CD4-positive, alpha-beta T cell (primary cell): ENCODE results near the gene GSTA1. TPM values are rescaled to one million over a fixed set of nuclear protein-coding genes. Genes with fewer than 3 reads are reported as not detected.
"Not testable (repeated sequence)": the region's sequence is repeated elsewhere in the genome, so short reads cannot be mapped to it uniquely, and the experiment has no call there.

Experiments used
- ATAC-seq: fragments of 200-7000 bp; cut with Tn5 transposase; one replicate; pipeline ENCODE4 v1.10.0; 2022; ENCODE audit warnings: mild to moderate bottlenecking; ENCODE audit not compliant: poor library complexity
- CTCF ChIA-PET: fragments of 350-600 bp; sonication (Branson Sonifier 250); formaldehyde crosslinking; loops from one replicate; lab custom pipeline; 2021; ENCODE audit warnings: antibody characterized with exemption, inconsistent platforms; lab: Charles Lee
- POLR2A ChIA-PET: fragments of 350-600 bp; sonication (Branson Sonifier 250); formaldehyde crosslinking; loops from one replicate; lab custom pipeline; 2021; ENCODE audit warnings: antibody characterized with exemption, inconsistent platforms; lab: Charles Lee
- DNase-seq, 14 experiments: peaks; one replicate each; pipeline ENCODE4 v3.0.0-alpha.2; 2013 to 2020; ENCODE audit warnings: mixed read lengths in 2 of 14
- H3K27ac ChIP-seq, 2 donors: one replicate each; pipeline versions ENCODE4 v1.5.1 to v1.7.0; 2013; ENCODE audit warnings: low read length in 2 of 2, low read depth in 1 of 2, mild to moderate bottlenecking in 1 of 2
- H3K27me3 ChIP-seq, 2 experiments: 1 replicate in 1 of 2; 2 replicates in 1 of 2; pipeline versions ENCODE4 v1.6.1 to v1.7.0; 2013; ENCODE audit warnings: low read length in 2 of 2, control low read depth in 1 of 2, mild to moderate bottlenecking in 1 of 2, moderate library complexity in 1 of 2; ENCODE audit not compliant: insufficient read depth in 2 of 2, control insufficient read depth in 1 of 2
- H3K36me3 ChIP-seq: one replicate; pipeline ENCODE4 v1.6.1; 2013; ENCODE audit warnings: low read length, control low read depth; ENCODE audit not compliant: insufficient read depth
- H3K4me1 ChIP-seq: one replicate; pipeline ENCODE4 v1.6.1; 2013; ENCODE audit warnings: low read length, control low read depth; ENCODE audit not compliant: insufficient read depth
- H3K4me3 ChIP-seq: one replicate; pipeline ENCODE4 v1.5.1; 2013; ENCODE audit warnings: mild to moderate bottlenecking, low read length, moderate library complexity
- H3K9me3 ChIP-seq, 2 experiments: 1 replicate in 1 of 2; 2 replicates in 1 of 2; pipeline versions ENCODE4 v1.6.1 to v1.7.0; 2013; ENCODE audit warnings: low read length in 2 of 2, mild to moderate bottlenecking in 2 of 2, control low read depth in 1 of 2, moderate library complexity in 1 of 2; ENCODE audit not compliant: control insufficient read depth in 1 of 2, insufficient read depth in 1 of 2
- H3K27ac Mint-ChIP-seq: one replicate; pipeline ENCODE4 v1.8.0; 2020; ENCODE audit warnings: mixed read lengths
- H3K27me3 Mint-ChIP-seq: one replicate; pipeline ENCODE4 v1.8.0; 2021; ENCODE audit warnings: mixed read lengths
- H3K36me3 Mint-ChIP-seq: one replicate; pipeline ENCODE4 v1.8.0; 2021; ENCODE audit warnings: low read depth, mixed read lengths
- H3K4me1 Mint-ChIP-seq: one replicate; pipeline ENCODE4 v1.8.0; 2021; ENCODE audit warnings: low read depth, mixed read lengths
- H3K4me3 Mint-ChIP-seq: one replicate; pipeline ENCODE4 v1.8.0; 2020; ENCODE audit warnings: mild to moderate bottlenecking, mixed read lengths
- H3K9me3 Mint-ChIP-seq: one replicate; pipeline ENCODE4 v1.8.0; 2020; ENCODE audit warnings: mixed read lengths
- CTCF ChIP-seq: fragments of 200-600 bp; IDR thresholded peaks from one replicate; pipeline ENCODE4 v1.8.0; 2022; ENCODE audit warnings: antibody characterized with exemption, mild to moderate bottlenecking
- intact Hi-C, 2 experiments: fragments of 100-400 bp; cut with DNase I in 1 of 2; cut with micrococcal nuclease in 1 of 2; formaldehyde crosslinking; loops; one replicate each; pipeline versions ENCODE4 v1.15.1 to v1.9.0; 2023 to 2025; cut with DNase I, micrococcal nuclease
- total RNA-seq, 174 experiments: library from RNA in 2 of 174; stranded (reverse) in 2 of 174; gene quantifications; one replicate each; pipeline ENCODE4 v1.2.3 and lab custom pipeline; 2021 to 2026

The GSTA1 gene
- total RNA-seq, 2 experiments from 2014 or later: not detected

- DNase-seq (no peak), ATAC-seq (no peak)
- Histone ChIP-seq H3K27ac (no peak overlapping the region), H3K9me3 (peaks cover 0 to 8% of the 10 kb centered on the region in 2 experiments), H3K4me3 (no peak overlapping the region), H3K4me1 (no peaks in the 10 kb centered on the region), H3K27me3 (no peaks in the 10 kb centered on the region), H3K36me3 (no peaks in the 10 kb centered on the region)
- no peaks in the 10 kb centered on the region for H3K9me3 Mint-ChIP-seq
- H3K4me3 Mint-ChIP-seq: no peak overlapping the region
- intact Hi-C loops: loop anchor here in 1 of 2 experiments (1.0 kb wide), 1 partner anchor 40 kb away; no protein-coding TSS in a partner anchor
- H3K27me3 Mint-ChIP-seq: peaks cover 14% of the 10 kb centered on the region
- ChIA-PET CTCF (no interaction called here), POLR2A (no interaction called here)
- no peaks in the 10 kb centered on the region for H3K4me1 Mint-ChIP-seq
- no peak for TF ChIP-seq CTCF
- no peak overlapping the region for H3K27ac Mint-ChIP-seq
- H3K36me3 Mint-ChIP-seq: no peaks in the 10 kb centered on the region
These were observed 17.2 kb downstream of the GSTA1 start for GRCh38 chr6:52786249-52786956.

- H3K9me3 Mint-ChIP-seq, ATAC-seq, DNase-seq, H3K4me3 Mint-ChIP-seq, H3K27ac Mint-ChIP-seq, POLR2A ChIA-PET, intact Hi-C loops, H3K36me3 ChIP-seq, H3K4me1 Mint-ChIP-seq, H3K36me3 Mint-ChIP-seq, H3K27me3 ChIP-seq, H3K9me3 ChIP-seq, H3K4me1 ChIP-seq, CTCF ChIA-PET, H3K4me3 ChIP-seq, H3K27ac ChIP-seq: not testable (repeated sequence)
- peaks cover 34% of the 10 kb centered on the region for H3K27me3 Mint-ChIP-seq
These were observed 20.8 kb downstream of the GSTA1 start for GRCh38 chr6:52782696-52783274.

GRCh38 chr6:52782209-52782608 is 21.4 kb downstream of the GSTA1 start:
- ATAC-seq, H3K9me3 Mint-ChIP-seq, H3K27ac ChIP-seq, H3K9me3 ChIP-seq, H3K4me3 Mint-ChIP-seq, H3K36me3 Mint-ChIP-seq, intact Hi-C loops, H3K4me3 ChIP-seq, CTCF ChIA-PET, H3K4me1 ChIP-seq, H3K27ac Mint-ChIP-seq, DNase-seq, H3K36me3 ChIP-seq, H3K4me1 Mint-ChIP-seq, POLR2A ChIA-PET, H3K27me3 ChIP-seq: not testable (repeated sequence)
- peaks cover 39% of the 10 kb centered on the region for H3K27me3 Mint-ChIP-seq

- POLR2A ChIA-PET: no interaction called here
- Mint-ChIP-seq H3K4me1 (no peaks in the 10 kb centered on the region), H3K4me3 (no peak overlapping the region), H3K36me3 (no peaks in the 10 kb centered on the region), H3K27me3 (peaks cover 42% of the 10 kb centered on the region), H3K9me3 (peaks cover 3% of the 10 kb centered on the region), H3K27ac (no peak overlapping the region)
- CTCF ChIA-PET: no interaction called here
- no peak for DNase-seq
- intact Hi-C loops: no loop called here
- Histone ChIP-seq H3K36me3 (no peaks in the 10 kb centered on the region), H3K4me3 (no peak overlapping the region), H3K27me3 (no peaks in the 10 kb centered on the region), H3K27ac (no peak overlapping the region), H3K4me1 (no peaks in the 10 kb centered on the region), H3K9me3 (no peaks in the 10 kb centered on the region)
- no peak for ATAC-seq
- TF ChIP-seq CTCF: no peak
These were observed 24.4 kb downstream of the GSTA1 start for GRCh38 chr6:52779237-52779636.

- DNase-seq, H3K36me3 ChIP-seq, H3K4me3 Mint-ChIP-seq, H3K4me1 ChIP-seq, CTCF ChIA-PET, H3K4me1 Mint-ChIP-seq, H3K36me3 Mint-ChIP-seq, H3K27ac Mint-ChIP-seq, H3K27me3 ChIP-seq, H3K27ac ChIP-seq, H3K9me3 ChIP-seq, H3K9me3 Mint-ChIP-seq, ATAC-seq, intact Hi-C loops, POLR2A ChIA-PET, H3K4me3 ChIP-seq: not testable (repeated sequence)
- peaks cover 42% of the 10 kb centered on the region for H3K27me3 Mint-ChIP-seq
These were observed 26.8 kb downstream of the GSTA1 start for GRCh38 chr6:52776711-52777351.
